ENCODE data around the gene PFDN2.
A peak's percentile ranks its signal among the peaks of the same experiment; 100 is the strongest.

The PFDN2 gene

GRCh38 chr1:161098210-161099068 lies 19.4 kb downstream of the PFDN2 start, which contains the start of gene KLHDC9:
KLHDC9 (plus strand) TSS chr1:161098361; CDS start chr1:161098536, 175 bp downstream.
- peak; percentile 70 for DNase-seq

- DNase-seq = no peak
Measured at GRCh38 chr1:161096530-161096929, 21.3 kb downstream of the PFDN2 start.

- no peak for DNase-seq
Measured at GRCh38 chr1:161096015-161096414, 21.8 kb downstream of the PFDN2 start.

- DNase-seq = no peak
Measured at GRCh38 chr1:161095230-161095629, 22.6 kb downstream of the PFDN2 start.

GRCh38 chr1:161094481-161094880 lies 23.4 kb downstream of the PFDN2 start:
- no peak for DNase-seq

GRCh38 chr1:161092621-161093028 lies 25.2 kb downstream of the PFDN2 start:
- DNase-seq = no peak

- no peak for DNase-seq
Measured at GRCh38 chr1:161091796-161092507, 25.9 kb downstream of the PFDN2 start.

- DNase-seq = no peak
Measured at GRCh38 chr1:161091093-161091492, 26.7 kb downstream of the PFDN2 start.

- no peak for DNase-seq
Measured at GRCh38 chr1:161090617-161091016, 27.2 kb downstream of the PFDN2 start.

GRCh38 chr1:161089938-161090337 lies 27.9 kb downstream of the PFDN2 start:
- no peak for DNase-seq

GRCh38 chr1:161089251-161089924 lies 28.4 kb downstream of the PFDN2 start, which contains the start of gene NECTIN4:
NECTIN4 (minus strand) TSS chr1:161089558; CDS start chr1:161089296, 262 bp downstream.
- DNase-seq = no peak

- no peak for DNase-seq
Measured at GRCh38 chr1:161088587-161089110, 29.2 kb downstream of the PFDN2 start.

- DNase-seq = no peak
Measured at GRCh38 chr1:161086457-161086856, 31.4 kb downstream of the PFDN2 start.

GRCh38 chr1:161085165-161085564 lies 32.7 kb downstream of the PFDN2 start:
- DNase-seq = no peak

- no peak for DNase-seq
Measured at GRCh38 chr1:161084597-161084988, 33.2 kb downstream of the PFDN2 start.

- no peak for DNase-seq
Measured at GRCh38 chr1:161083748-161084596, 33.9 kb downstream of the PFDN2 start.

GRCh38 chr1:161082996-161083747 lies 34.7 kb downstream of the PFDN2 start:
- no peak for DNase-seq

GRCh38 chr1:161082483-161082882 lies 35.4 kb downstream of the PFDN2 start:
- DNase-seq = no peak

- DNase-seq = no peak
Measured at GRCh38 chr1:161081519-161081918, 36.3 kb downstream of the PFDN2 start.

GRCh38 chr1:161080441-161081405 lies 37.1 kb downstream of the PFDN2 start:
- DNase-seq = no peak
